ENCODE measurements around the gene UBE2D3. TPM values are rescaled to one million over a fixed set of nuclear protein-coding genes. Genes with fewer than 3 reads are reported as not detected.

Gene UBE2D3
- 204 to 257 TPM (median 243 TPM) in 5 replicates for total RNA-seq (2022; extraction: Qiagen RNA extraction)

DNA sequence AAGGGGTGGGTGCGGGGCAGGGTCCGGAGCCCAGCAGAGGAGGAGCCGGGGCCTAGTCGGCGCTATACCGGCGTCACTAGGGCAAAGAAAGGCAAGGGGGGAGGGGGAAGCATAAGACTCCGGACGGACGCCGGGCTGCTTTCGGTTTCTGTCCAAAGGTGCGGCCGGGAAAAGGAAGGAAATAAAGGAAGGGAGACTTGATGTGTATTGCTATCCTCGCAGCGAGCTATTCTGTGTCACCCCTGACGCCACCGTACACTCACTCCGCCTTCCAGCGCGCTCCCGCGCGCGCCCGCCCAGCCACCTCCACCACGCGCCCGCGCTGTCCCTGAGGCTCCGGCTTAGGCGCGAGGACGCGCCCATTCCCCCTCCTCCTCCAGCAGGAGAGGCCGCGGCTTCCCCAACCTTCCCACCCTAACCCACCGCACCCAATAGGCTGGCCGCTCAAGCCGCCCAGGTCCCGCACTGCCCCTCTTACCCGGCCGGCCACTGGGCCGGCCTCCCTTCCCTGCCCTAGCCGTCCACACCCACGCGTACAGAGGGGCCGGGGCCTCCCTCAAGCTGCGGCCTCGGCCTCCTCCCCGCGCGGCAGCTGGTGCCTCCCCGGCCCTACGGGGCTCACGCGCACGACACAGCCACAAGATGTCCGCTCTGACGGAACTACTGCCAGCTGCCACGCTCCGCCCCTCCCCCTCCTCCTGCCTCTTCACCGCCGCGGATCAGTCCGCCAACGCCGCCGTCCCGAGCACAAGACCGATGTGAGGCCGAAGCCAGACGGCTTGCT is at the start of gene UBE2D3:
TSS of gene UBE2D3 (minus strand) at position 662 of the 784 bp plus-strand sequence. CDS start 1,043 bp downstream, outside the sequence.

GRCh38 chr4:102868781-102869568 is 41.6 kb upstream of the UBE2D3 start, which contains the start of gene CISD2:
Gene CISD2 (plus strand): TSS chr4:102868992. CDS start chr4:102869085, 93 bp downstream.

GRCh38 chr4:102760645-102761295 is 66.6 kb downstream of the UBE2D3 start, which contains the start of gene MANBA:
Gene MANBA (minus strand): TSS chr4:102760968. CDS start chr4:102760894, 74 bp downstream.

Other genes with a start within 250 kb of the UBE2D3 start
- gene MANBA, start 66.6 kb downstream of the UBE2D3 start, total RNA-seq (2022; extraction: Qiagen RNA extraction), result 13.0 to 17.2 TPM (median 15.2 TPM) in 5 replicates
- 36.8 to 41.3 TPM (median 39.0 TPM) in 5 replicates for gene CISD2, start 41.4 kb upstream of the UBE2D3 start, total RNA-seq (2022; extraction: Qiagen RNA extraction)
- gene SLC9B1, start 192.2 kb upstream of the UBE2D3 start, total RNA-seq (2022; extraction: Qiagen RNA extraction), result 0.10 to 0.18 TPM (median 0.13 TPM) in 5 replicates
- gene SLC9B2, start 249.2 kb upstream of the UBE2D3 start, total RNA-seq (2022; extraction: Qiagen RNA extraction), result 6.9 to 8.3 TPM (median 7.9 TPM) in 5 replicates